DOHH2 (cell line): ENCODE data around the gene MVB12B.

ENCODE experiments used
- H3F3A ChIP-seq: fragments of 200-600 bp; sonication (generic), shearing (Covaris generic); 2 replicates; pipeline ENCODE4 v1.6.0; 2016; ENCODE audit warnings: antibody characterized with exemption, mild to moderate bottlenecking; ENCODE audit not compliant: control insufficient read depth, insufficient read depth
- H3K27ac ChIP-seq: fragments of 200-600 bp; sonication (generic); 2 replicates; pipeline ENCODE4 v1.5.1; 2014; ENCODE audit warnings: low read depth, mild to moderate bottlenecking, low read length, moderate library complexity
- H3K27me3 ChIP-seq: fragments of 200-600 bp; sonication (generic); 2 replicates; pipeline ENCODE4 v1.6.1; 2014; ENCODE audit warnings: mild to moderate bottlenecking, low read length, mixed read lengths; ENCODE audit not compliant: control insufficient read depth
- H3K36me3 ChIP-seq: fragments of 200-600 bp; sonication (generic); 2 replicates; pipeline ENCODE4 v1.6.1; 2014; ENCODE audit warnings: mild to moderate bottlenecking, low read length, moderate library complexity, mixed read lengths; ENCODE audit not compliant: control insufficient read depth
- H3K4me1 ChIP-seq: fragments of 200-600 bp; sonication (generic); 2 replicates; pipeline ENCODE4 v1.6.1; 2014; ENCODE audit warnings: mild to moderate bottlenecking, low read length, mixed read lengths; ENCODE audit not compliant: control insufficient read depth
- H3K4me2 ChIP-seq: fragments of 200-600 bp; sonication (generic); 2 replicates; pipeline ENCODE4 v1.6.0; 2014; ENCODE audit warnings: mild to moderate bottlenecking, low read length, moderate library complexity
- H3K4me3 ChIP-seq: fragments of 200-600 bp; sonication (generic); 2 replicates; pipeline ENCODE4 v1.5.1; 2014; ENCODE audit warnings: mild to moderate bottlenecking, low read length, mixed read lengths
- H3K79me2 ChIP-seq: fragments of 200-600 bp; sonication (generic); 2 replicates; pipeline ENCODE4 v1.6.1; 2014; ENCODE audit warnings: mild to moderate bottlenecking, low read length, mixed read lengths; ENCODE audit not compliant: control insufficient read depth
- H3K9me2 ChIP-seq: fragments of 200-600 bp; sonication (generic); replicated peaks from 2 replicates; pipeline ENCODE4 v1.6.1; 2014; ENCODE audit warnings: mild to moderate bottlenecking, low read length, mixed read lengths; ENCODE audit not compliant: control insufficient read depth
- H3K9me3 ChIP-seq: fragments of 200-600 bp; sonication (generic); 2 replicates; pipeline ENCODE4 v1.6.1; 2014; ENCODE audit warnings: antibody characterized with exemption, low read length, mixed read lengths; ENCODE audit not compliant: control insufficient read depth, insufficient read depth
- H4K20me1 ChIP-seq: fragments of 200-600 bp; sonication (generic); 2 replicates; pipeline ENCODE4 v1.6.0; 2014; ENCODE audit warnings: low read depth, mild to moderate bottlenecking, antibody characterized with exemption, low read length, moderate library complexity; ENCODE audit not compliant: control insufficient read depth, insufficient read depth
- CTCF ChIP-seq: fragments of 200-600 bp; sonication (generic); IDR thresholded peaks from one replicate; pipeline ENCODE4 v1.5.1; 2014; ENCODE audit warnings: antibody characterized with exemption, mild to moderate bottlenecking, low read depth, low read length; ENCODE audit not compliant: poor library complexity, severe bottlenecking
- EZH2phosphoT487 ChIP-seq: fragments of 200-600 bp; sonication (generic); IDR thresholded peaks from 2 replicates; pipeline ENCODE4 v1.6.1; 2017; ENCODE audit warnings: borderline replicate concordance, mild to moderate bottlenecking, antibody characterized with exemption, low read length, moderate library complexity, mixed read lengths

The MVB12B gene

GRCh38 chr9:126413391-126414068 is 86.9 kb downstream of the MVB12B start:
- 0 out of 2 replicates have a peak, but pooled peaks cover 5% of the 10 kb centered on the region for H4K20me1 ChIP-seq
- no peaks in the 10 kb centered on the region for H3K36me3 ChIP-seq
- TF ChIP-seq CTCF (no peak), EZH2phosphoT487 (no peak)
- H3K4me1 ChIP-seq: peaks cover 29% of the 10 kb centered on the region
- no peaks in the 10 kb centered on the region for H3K9me2 ChIP-seq
- H3K9me3 ChIP-seq: no peaks in the 10 kb centered on the region
- no peak overlapping the region for H3K27ac ChIP-seq
- no peak overlapping the region for H3K4me3 ChIP-seq
- no peaks in the 10 kb centered on the region for H3K79me2 ChIP-seq
- no peaks in the 10 kb centered on the region for H3F3A ChIP-seq
- H3K4me2 ChIP-seq: no peak overlapping the region
- H3K27me3 ChIP-seq: peaks cover 9% of the 10 kb centered on the region

- peaks cover 11% of the 10 kb centered on the region for H3K27me3 ChIP-seq
Observed at GRCh38 chr9:126415741-126416370, 89.2 kb downstream of the MVB12B start.

GRCh38 chr9:126417043-126417442 is 90.4 kb downstream of the MVB12B start:
- no peaks in the 10 kb centered on the region for H3F3A ChIP-seq
- no peak for TF ChIP-seq CTCF
- TF ChIP-seq EZH2phosphoT487: no peak
- no peak overlapping the region for H3K4me3 ChIP-seq
- H3K9me3 ChIP-seq: no peaks in the 10 kb centered on the region
- H3K9me2 ChIP-seq: no peaks in the 10 kb centered on the region
- H3K4me2 ChIP-seq: no peak overlapping the region
- H3K4me1 ChIP-seq: peaks cover 18% of the 10 kb centered on the region
- peaks cover 10% of the 10 kb centered on the region for H3K27me3 ChIP-seq
- no peaks in the 10 kb centered on the region for H3K36me3 ChIP-seq
- H3K79me2 ChIP-seq: no peaks in the 10 kb centered on the region
- no peak overlapping the region for H3K27ac ChIP-seq
- no peaks in the 10 kb centered on the region for H4K20me1 ChIP-seq

More at GRCh38 chr9:126415741-126416370, 89.2 kb downstream of the MVB12B start:
- Histone ChIP-seq H3K36me3 (no peaks in the 10 kb centered on the region), H3K9me2 (no peaks in the 10 kb centered on the region), H4K20me1 (0 out of 2 replicates have a peak, but pooled peaks cover 3% of the 10 kb centered on the region), H3K4me1 (peaks cover 29% of the 10 kb centered on the region), H3K4me2 (no peak overlapping the region), H3K9me3 (no peaks in the 10 kb centered on the region), H3K4me3 (no peak overlapping the region), H3K27ac (no peak overlapping the region), H3F3A (no peaks in the 10 kb centered on the region), H3K79me2 (no peaks in the 10 kb centered on the region)
- TF ChIP-seq CTCF (no peak), EZH2phosphoT487 (no peak)
